ENCODE measurements around the gene OSBPL2. TPM values are rescaled to one million over a fixed set of nuclear protein-coding genes. Genes with fewer than 3 reads are reported as not detected.
A peak's percentile ranks its signal among the peaks of the same experiment; 100 is the strongest.

The OSBPL2 gene
- total and polyA plus RNA-seq, 9 of the 15 experiments (the other 6 are each of a cell fraction or from before 2014, with no cell fraction given), result 2.5 to 25.6 (median 14.1) TPM

DNA sequence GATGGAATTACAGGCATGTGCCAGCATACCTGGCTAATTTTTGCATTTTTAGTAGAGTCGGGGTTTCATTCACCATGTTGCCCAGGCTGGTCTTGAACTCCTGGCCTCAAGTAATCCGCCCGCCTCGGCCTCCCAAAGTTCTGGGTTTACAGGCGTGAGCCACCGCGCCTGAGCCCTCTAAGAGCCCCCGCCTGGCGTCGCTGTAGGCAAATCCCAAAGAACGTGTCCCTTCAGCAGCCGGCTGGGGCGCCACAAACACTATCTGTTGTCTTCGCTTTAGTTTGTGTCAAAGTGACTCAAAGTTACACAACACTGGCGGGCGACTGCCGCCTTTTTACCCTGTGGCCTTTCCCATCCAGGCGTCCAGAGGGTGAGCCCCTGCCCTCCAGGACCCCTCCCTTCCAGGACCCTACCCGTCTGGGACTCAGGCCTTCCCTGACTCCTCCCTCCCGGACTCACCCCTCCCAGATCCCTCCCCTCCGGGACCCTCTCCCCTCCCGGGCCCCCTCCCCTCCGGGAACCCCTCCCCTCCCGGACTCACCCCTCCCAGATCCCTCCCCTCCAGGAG is 63.5 kb downstream of the OSBPL2 start (continued):
- TF ChIP-seq MAX (CRISPR knock-in tag; IDR thresholded peaks at IDR 0.05), result peak; percentile 50; the same call in 1 of the 2 replicates
- peak; percentile 23; the same call in 1 of the 2 replicates for TF ChIP-seq ZNF740 (CRISPR knock-in tag; IDR thresholded peaks at IDR 0.05)
- TF ChIP-seq ZNF740 (tag; IDR thresholded peaks at IDR 0.05), result no peak
- TF ChIP-seq IRF9 (tag; IDR thresholded peaks at IDR 0.05), result peak; percentile 65; the same call in 1 of the 2 replicates
- TF ChIP-seq RAD21 (CRISPR knock-in tag; conservative IDR thresholded peaks at IDR 0.05 in 1 of 2, IDR thresholded peaks at IDR 0.05 in 1 of 2), result peak; percentile 78 to 95
- TF ChIP-seq ZC3H11A (IDR thresholded peaks at IDR 0.05; ENCODE audit: low read depth, low read length), result 0 out of 2 replicates have a peak, but pooled peaks have one; percentile 47
- TF ChIP-seq TOE1 (IDR thresholded peaks at IDR 0.05; ENCODE audit: borderline replicate concordance), result peak; percentile 61; the same call in 1 of the 2 replicates
- no peak for TF ChIP-seq TOE1 (CRISPR knock-in tag; IDR thresholded peaks at IDR 0.05; ENCODE audit: borderline replicate concordance, low read depth)
- no peak for TF ChIP-seq SPI1 (IDR thresholded peaks at IDR 0.05; ENCODE audit: borderline replicate concordance, low read depth, low read length)
- peak; percentile 61 for TF ChIP-seq ARID1B (IDR thresholded peaks at IDR 0.05)
- TF ChIP-seq, protein P1, sequence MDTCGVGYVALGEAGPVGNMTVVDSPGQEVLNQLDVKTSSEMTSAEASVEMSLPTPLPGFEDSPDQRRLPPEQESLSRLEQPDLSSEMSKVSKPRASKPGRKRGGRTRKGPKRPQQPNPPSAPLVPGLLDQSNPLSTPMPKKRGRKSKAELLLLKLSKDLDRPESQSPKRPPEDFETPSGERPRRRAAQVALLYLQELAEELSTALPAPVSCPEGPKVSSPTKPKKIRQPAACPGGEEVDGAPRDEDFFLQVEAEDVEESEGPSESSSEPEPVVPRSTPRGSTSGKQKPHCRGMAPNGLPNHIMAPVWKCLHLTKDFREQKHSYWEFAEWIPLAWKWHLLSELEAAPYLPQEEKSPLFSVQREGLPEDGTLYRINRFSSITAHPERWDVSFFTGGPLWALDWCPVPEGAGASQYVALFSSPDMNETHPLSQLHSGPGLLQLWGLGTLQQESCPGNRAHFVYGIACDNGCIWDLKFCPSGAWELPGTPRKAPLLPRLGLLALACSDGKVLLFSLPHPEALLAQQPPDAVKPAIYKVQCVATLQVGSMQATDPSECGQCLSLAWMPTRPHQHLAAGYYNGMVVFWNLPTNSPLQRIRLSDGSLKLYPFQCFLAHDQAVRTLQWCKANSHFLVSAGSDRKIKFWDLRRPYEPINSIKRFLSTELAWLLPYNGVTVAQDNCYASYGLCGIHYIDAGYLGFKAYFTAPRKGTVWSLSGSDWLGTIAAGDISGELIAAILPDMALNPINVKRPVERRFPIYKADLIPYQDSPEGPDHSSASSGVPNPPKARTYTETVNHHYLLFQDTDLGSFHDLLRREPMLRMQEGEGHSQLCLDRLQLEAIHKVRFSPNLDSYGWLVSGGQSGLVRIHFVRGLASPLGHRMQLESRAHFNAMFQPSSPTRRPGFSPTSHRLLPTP (IDR thresholded peaks at IDR 0.05; ENCODE audit: borderline replicate concordance, extremely low read depth, insufficient read length), result peak; percentile 70
- TF ChIP-seq ZNF551 (CRISPR knock-in tag; IDR thresholded peaks at IDR 0.05), result no peak
- no peak for TF ChIP-seq RFX7 (CRISPR knock-in tag; IDR thresholded peaks at IDR 0.05)
- TF ChIP-seq, protein P2, sequence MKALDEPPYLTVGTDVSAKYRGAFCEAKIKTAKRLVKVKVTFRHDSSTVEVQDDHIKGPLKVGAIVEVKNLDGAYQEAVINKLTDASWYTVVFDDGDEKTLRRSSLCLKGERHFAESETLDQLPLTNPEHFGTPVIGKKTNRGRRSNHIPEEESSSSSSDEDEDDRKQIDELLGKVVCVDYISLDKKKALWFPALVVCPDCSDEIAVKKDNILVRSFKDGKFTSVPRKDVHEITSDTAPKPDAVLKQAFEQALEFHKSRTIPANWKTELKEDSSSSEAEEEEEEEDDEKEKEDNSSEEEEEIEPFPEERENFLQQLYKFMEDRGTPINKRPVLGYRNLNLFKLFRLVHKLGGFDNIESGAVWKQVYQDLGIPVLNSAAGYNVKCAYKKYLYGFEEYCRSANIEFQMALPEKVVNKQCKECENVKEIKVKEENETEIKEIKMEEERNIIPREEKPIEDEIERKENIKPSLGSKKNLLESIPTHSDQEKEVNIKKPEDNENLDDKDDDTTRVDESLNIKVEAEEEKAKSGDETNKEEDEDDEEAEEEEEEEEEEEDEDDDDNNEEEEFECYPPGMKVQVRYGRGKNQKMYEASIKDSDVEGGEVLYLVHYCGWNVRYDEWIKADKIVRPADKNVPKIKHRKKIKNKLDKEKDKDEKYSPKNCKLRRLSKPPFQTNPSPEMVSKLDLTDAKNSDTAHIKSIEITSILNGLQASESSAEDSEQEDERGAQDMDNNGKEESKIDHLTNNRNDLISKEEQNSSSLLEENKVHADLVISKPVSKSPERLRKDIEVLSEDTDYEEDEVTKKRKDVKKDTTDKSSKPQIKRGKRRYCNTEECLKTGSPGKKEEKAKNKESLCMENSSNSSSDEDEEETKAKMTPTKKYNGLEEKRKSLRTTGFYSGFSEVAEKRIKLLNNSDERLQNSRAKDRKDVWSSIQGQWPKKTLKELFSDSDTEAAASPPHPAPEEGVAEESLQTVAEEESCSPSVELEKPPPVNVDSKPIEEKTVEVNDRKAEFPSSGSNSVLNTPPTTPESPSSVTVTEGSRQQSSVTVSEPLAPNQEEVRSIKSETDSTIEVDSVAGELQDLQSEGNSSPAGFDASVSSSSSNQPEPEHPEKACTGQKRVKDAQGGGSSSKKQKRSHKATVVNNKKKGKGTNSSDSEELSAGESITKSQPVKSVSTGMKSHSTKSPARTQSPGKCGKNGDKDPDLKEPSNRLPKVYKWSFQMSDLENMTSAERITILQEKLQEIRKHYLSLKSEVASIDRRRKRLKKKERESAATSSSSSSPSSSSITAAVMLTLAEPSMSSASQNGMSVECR (CRISPR knock-in tag; IDR thresholded peaks at IDR 0.05), result 0 out of 2 replicates have a peak, but pooled peaks have one; percentile 38
- TF ChIP-seq CBFB (CRISPR knock-in tag; IDR thresholded peaks at IDR 0.05), result no peak
- TF ChIP-seq CTBP1 (IDR thresholded peaks at IDR 0.05; ENCODE audit: borderline replicate concordance), result peak; percentile 30; the same call in 1 of the 2 replicates
- TF ChIP-seq NFIC (IDR thresholded peaks at IDR 0.05), result peak; percentile 75

Data from K562 (cell line).